B cell (primary cell): ENCODE results near the gene ZNF462.

ENCODE experiments used
- EZH2 ChIP-seq: IDR thresholded peaks from 2 replicates; pipeline ENCODE4 v1.6.1; 2012; ENCODE audit warnings: borderline replicate concordance, low read depth, mild to moderate bottlenecking, moderate library complexity, low read length; ENCODE audit not compliant: insufficient read depth, poor library complexity, severe bottlenecking
- TF ChIP-seq, protein P1 (sequence below): fragments of 200-600 bp; IDR thresholded peaks from one replicate; pipeline ENCODE4 v1.8.0; 2022; ENCODE audit warnings: antibody characterized with exemption, mild to moderate bottlenecking

DNA sequence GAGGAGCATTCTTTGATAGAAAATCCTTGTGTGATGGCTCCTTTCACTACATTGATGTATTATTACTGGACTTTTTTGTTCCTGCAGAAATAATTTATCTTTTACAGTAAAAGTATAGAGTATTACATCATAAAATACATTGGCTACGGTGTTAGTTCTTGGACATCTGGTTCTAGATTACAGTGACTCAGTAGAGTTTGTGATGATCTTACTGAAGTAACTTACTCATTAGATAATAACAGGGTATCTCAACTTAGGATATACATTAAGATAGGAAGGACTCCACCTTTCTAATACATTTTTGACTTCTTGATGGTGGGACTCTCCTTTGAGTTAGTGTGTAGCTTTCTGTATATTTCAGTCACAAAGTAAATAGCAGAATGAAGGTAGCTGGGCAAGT lies 59.1 kb downstream of the ZNF462 start:
- TF ChIP-seq, protein P1, sequence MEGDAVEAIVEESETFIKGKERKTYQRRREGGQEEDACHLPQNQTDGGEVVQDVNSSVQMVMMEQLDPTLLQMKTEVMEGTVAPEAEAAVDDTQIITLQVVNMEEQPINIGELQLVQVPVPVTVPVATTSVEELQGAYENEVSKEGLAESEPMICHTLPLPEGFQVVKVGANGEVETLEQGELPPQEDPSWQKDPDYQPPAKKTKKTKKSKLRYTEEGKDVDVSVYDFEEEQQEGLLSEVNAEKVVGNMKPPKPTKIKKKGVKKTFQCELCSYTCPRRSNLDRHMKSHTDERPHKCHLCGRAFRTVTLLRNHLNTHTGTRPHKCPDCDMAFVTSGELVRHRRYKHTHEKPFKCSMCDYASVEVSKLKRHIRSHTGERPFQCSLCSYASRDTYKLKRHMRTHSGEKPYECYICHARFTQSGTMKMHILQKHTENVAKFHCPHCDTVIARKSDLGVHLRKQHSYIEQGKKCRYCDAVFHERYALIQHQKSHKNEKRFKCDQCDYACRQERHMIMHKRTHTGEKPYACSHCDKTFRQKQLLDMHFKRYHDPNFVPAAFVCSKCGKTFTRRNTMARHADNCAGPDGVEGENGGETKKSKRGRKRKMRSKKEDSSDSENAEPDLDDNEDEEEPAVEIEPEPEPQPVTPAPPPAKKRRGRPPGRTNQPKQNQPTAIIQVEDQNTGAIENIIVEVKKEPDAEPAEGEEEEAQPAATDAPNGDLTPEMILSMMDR: no peak
- no peak for TF ChIP-seq EZH2
